ENCODE measurements around the gene SUPV3L1. TPM values are rescaled to one million over a fixed set of nuclear protein-coding genes. Genes with fewer than 3 reads are reported as not detected.

Gene SUPV3L1
- polyA plus RNA-seq, 1 donor from 2014 or later, result 33.3 TPM

DNA sequence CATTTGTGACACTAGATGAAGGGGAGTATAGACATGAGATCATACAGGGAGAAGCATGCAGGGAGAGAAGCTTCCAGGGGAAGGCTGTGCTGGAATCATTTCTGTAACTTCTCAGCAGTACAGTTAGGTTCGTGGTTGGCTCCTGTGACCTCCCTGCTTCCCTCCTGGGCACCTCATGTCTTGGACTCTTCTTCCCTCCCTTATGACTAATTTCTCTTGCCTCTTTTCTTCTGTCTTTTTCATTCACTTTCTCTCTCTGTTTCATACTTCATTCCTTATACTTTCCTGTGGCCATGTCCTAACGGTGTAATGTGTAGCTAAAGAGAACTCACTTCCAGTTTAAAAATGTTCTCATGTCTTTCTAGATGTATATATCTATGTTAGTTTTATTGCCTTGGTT is 21.0 kb downstream of the SUPV3L1 start:
- Histone ChIP-seq H3K27me3 (ENCODE audit: insufficient read depth, low read depth, low read length) (no peaks in the 10 kb centered on the region), H3K79me2 (replicated peaks; ENCODE audit: insufficient read depth, low read length) (no peaks in the 10 kb centered on the region), H2AFZ (ENCODE audit: low read depth, low read length) (no peak overlapping the region), H4K20me1 (ENCODE audit: insufficient read depth) (no peaks in the 10 kb centered on the region), H3K9me3 (ENCODE audit: low read length) (no peaks in the 10 kb centered on the region), H3K9me2 (ENCODE audit: insufficient read depth, low read length) (no peaks in the 10 kb centered on the region), H3K27ac (ENCODE audit: low read length) (no peak overlapping the region), H3F3A (ENCODE audit: insufficient read depth, low read length, poor library complexity, severe bottlenecking) (no peaks in the 10 kb centered on the region), H3K9ac (ENCODE audit: low read length) (no peak overlapping the region), H3K4me3 (ENCODE audit: low read length) (no peak overlapping the region), H3K36me3 (ENCODE audit: insufficient read depth, low read length) (no peaks in the 10 kb centered on the region), H3K4me2 (ENCODE audit: low read length) (no peak overlapping the region)
- no peak for TF ChIP-seq RAD21 (conservative IDR thresholded peaks at IDR 0.05)
- TF ChIP-seq TAF1 (IDR thresholded peaks at IDR 0.05; ENCODE audit: low read depth), result no peak
- TF ChIP-seq, protein P1, sequence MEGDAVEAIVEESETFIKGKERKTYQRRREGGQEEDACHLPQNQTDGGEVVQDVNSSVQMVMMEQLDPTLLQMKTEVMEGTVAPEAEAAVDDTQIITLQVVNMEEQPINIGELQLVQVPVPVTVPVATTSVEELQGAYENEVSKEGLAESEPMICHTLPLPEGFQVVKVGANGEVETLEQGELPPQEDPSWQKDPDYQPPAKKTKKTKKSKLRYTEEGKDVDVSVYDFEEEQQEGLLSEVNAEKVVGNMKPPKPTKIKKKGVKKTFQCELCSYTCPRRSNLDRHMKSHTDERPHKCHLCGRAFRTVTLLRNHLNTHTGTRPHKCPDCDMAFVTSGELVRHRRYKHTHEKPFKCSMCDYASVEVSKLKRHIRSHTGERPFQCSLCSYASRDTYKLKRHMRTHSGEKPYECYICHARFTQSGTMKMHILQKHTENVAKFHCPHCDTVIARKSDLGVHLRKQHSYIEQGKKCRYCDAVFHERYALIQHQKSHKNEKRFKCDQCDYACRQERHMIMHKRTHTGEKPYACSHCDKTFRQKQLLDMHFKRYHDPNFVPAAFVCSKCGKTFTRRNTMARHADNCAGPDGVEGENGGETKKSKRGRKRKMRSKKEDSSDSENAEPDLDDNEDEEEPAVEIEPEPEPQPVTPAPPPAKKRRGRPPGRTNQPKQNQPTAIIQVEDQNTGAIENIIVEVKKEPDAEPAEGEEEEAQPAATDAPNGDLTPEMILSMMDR (IDR thresholded peaks at IDR 0.05; ENCODE audit: poor library complexity, severe bottlenecking), result no peak
- no peak for TF ChIP-seq SMC3 (conservative IDR thresholded peaks at IDR 0.05; ENCODE audit: poor library complexity)
- TF ChIP-seq EP300 (conservative IDR thresholded peaks at IDR 0.05; ENCODE audit: poor library complexity, severe bottlenecking), result no peak
- TF ChIP-seq MXI1 (conservative IDR thresholded peaks at IDR 0.05; ENCODE audit: poor library complexity, severe bottlenecking), result no peak
- TF ChIP-seq POLR2AphosphoS5 (IDR thresholded peaks at IDR 0.05), result no peak
- TF ChIP-seq EZH2 (IDR thresholded peaks at IDR 0.05; ENCODE audit: borderline replicate concordance, insufficient read depth, low read length, poor library complexity, severe bottlenecking), result no peak
- TF ChIP-seq REST (IDR thresholded peaks at IDR 0.05; ENCODE audit: borderline replicate concordance), result no peak

- no peak overlapping the region for H3K9ac ChIP-seq (ENCODE audit: low read length)
- no peaks in the 10 kb centered on the region for H3K79me2 ChIP-seq (replicated peaks; ENCODE audit: insufficient read depth, low read length)
- no peak overlapping the region for H2AFZ ChIP-seq (ENCODE audit: low read depth, low read length)
- no peaks in the 10 kb centered on the region for H3K27me3 ChIP-seq (ENCODE audit: insufficient read depth, low read depth, low read length)
- H3K27ac ChIP-seq (ENCODE audit: low read length), result no peak overlapping the region
- H3K36me3 ChIP-seq (ENCODE audit: insufficient read depth, low read length), result no peaks in the 10 kb centered on the region
- TF ChIP-seq SMC3 (conservative IDR thresholded peaks at IDR 0.05; ENCODE audit: poor library complexity), result no peak
- TF ChIP-seq, protein P1 (IDR thresholded peaks at IDR 0.05; ENCODE audit: poor library complexity, severe bottlenecking), result no peak
- no peaks in the 10 kb centered on the region for H3F3A ChIP-seq (ENCODE audit: insufficient read depth, low read length, poor library complexity, severe bottlenecking)
- H3K9me2 ChIP-seq (ENCODE audit: insufficient read depth, low read length), result no peaks in the 10 kb centered on the region
- H3K4me3 ChIP-seq (ENCODE audit: low read length), result no peak overlapping the region
- no peaks in the 10 kb centered on the region for H4K20me1 ChIP-seq (ENCODE audit: insufficient read depth)
- H3K4me2 ChIP-seq (ENCODE audit: low read length), result no peak overlapping the region
- no peaks in the 10 kb centered on the region for H3K9me3 ChIP-seq (ENCODE audit: low read length)
Measured at GRCh38 chr10:69202332-69202731, 22.3 kb downstream of the SUPV3L1 start.
